ENCODE results near the gene FAM83D. TPM values are rescaled to one million over a fixed set of nuclear protein-coding genes. Genes with fewer than 3 reads are reported as not detected.

FAM83D gene
- total and polyA plus RNA-seq, 2 of the 8 experiments (the other 6 are each of a cell fraction or from before 2014, with no cell fraction given), result 60.9 to 62.6 TPM

DNA sequence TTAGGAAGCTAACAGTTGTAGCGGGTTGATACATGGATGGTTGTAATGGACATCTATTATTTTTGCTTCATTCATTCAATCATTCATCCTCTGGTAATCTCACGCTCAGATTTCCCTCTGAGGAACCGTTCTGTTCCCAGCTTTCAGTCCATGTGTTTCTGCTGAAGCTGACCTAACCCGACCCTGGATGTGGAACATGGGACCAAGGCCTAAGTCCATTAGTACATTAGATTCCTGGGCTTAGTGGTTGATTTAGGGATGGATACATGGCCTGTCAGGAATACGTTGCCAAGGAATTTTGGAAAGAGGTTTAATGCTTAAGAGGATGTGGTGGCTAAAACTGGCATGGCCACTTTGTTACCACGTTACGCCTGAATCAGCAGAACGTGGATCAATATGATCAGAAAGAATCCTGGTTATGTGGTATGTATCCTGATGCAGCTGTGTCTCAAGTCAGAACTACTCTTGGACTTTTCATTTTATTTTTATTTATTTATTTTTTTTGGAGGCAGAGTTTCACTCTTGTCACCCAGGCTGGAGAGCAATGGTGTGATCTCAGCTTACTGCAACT lies 31.8 kb downstream of the FAM83D start:
- H3K4me2 ChIP-seq (ENCODE audit: insufficient read depth in 1 of 2, low read depth in 2 of 2, low read length in 2 of 2), result no peak overlapping the region
- H3K79me1 ChIP-seq (ENCODE audit: low read depth, low read length), result no peaks in the 10 kb centered on the region
- no peak overlapping the region for H2AK5ac ChIP-seq (ENCODE audit: low read depth, low read length)
- no peak overlapping the region for H2AFZ ChIP-seq (ENCODE audit: low read length)
- H4K91ac ChIP-seq (replicated peaks; ENCODE audit: insufficient read length, low read length), result no peak overlapping the region
- no peak overlapping the region for H3K27ac ChIP-seq (ENCODE audit: low read depth, low read length)
- no peak overlapping the region for H3K56ac ChIP-seq (replicated peaks; ENCODE audit: insufficient read length, low read depth, low read length)
- FAIRE-seq (no peak), DNase-seq (ENCODE audit: low read depth in 1 of 2, low spot score in 2 of 2) (no peak)
- no peak overlapping the region for H3K9ac ChIP-seq (replicated peaks in 1 of 4; ENCODE audit: extremely low read depth in 1 of 4, low read depth in 3 of 4, low read length in 3 of 4)
- H4K5ac ChIP-seq (ENCODE audit: insufficient read length, low read depth, low read length), result no peak overlapping the region
- H2BK12ac ChIP-seq (ENCODE audit: low read depth, low read length), result no peak overlapping the region
- H2BK20ac ChIP-seq (ENCODE audit: low read length), result no peak overlapping the region
- peaks cover 0 to 4% (median 0%) of the 10 kb centered on the region in 4 experiments; a peak in 1 of 7 replicates for H3K4me1 ChIP-seq (replicated peaks in 1 of 4; ENCODE audit: control insufficient read depth in 3 of 4, insufficient read depth in 4 of 4, low read length in 3 of 4)
- H2BK5ac ChIP-seq (ENCODE audit: low read depth, low read length), result no peak overlapping the region
- CTCF ChIA-PET (ENCODE audit: partially characterized antibody), result interaction anchor here (0.6 to 1.6 kb wide), 3 partner anchors 9 to 91 kb away, joined by 3 to 5 read pairs (median 3); no protein-coding TSS in a partner anchor
- WGBS, 2 experiments (ENCODE audit: extremely low coverage in 1 of 2, insufficient coverage in 1 of 2, insufficient read length in 1 of 2, insufficient replicate concordance in 2 of 2, low coverage in 1 of 2, low lambda C conversion rate in 2 of 2, missing lambda C conversion rate in 1 of 2), result 94% methylated on average over 8 of the region's 8 CpGs; no CpG with 5 or more reads in 1 of the 2 experiments
- no peak overlapping the region for H3K18ac ChIP-seq (ENCODE audit: extremely low read depth, low read length)
- no peaks in the 10 kb centered on the region for H3K9me3 ChIP-seq (ENCODE audit: insufficient read depth in 2 of 2, low read depth in 1 of 2, low read length in 1 of 2)
- no peak overlapping the region for H2BK15ac ChIP-seq (ENCODE audit: low read length)
- TF ChIP-seq NANOG (IDR thresholded peaks at IDR 0.05; ENCODE audit: insufficient read depth, low read depth, low read length, poor library complexity, severe bottlenecking), result no peak
- TF ChIP-seq POLR2AphosphoS5 (IDR thresholded peaks at IDR 0.05; ENCODE audit: low read depth, low read length), result no peak
- TF ChIP-seq FOSL1 (IDR thresholded peaks at IDR 0.05; ENCODE audit: insufficient read depth, low read depth, low read length), result no peak
- TF ChIP-seq, protein P1, sequence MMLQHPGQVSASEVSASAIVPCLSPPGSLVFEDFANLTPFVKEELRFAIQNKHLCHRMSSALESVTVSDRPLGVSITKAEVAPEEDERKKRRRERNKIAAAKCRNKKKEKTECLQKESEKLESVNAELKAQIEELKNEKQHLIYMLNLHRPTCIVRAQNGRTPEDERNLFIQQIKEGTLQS (IDR thresholded peaks at IDR 0.05; ENCODE audit: insufficient read depth, low read depth, low read length), result no peak
- TF ChIP-seq CEBPB (IDR thresholded peaks at IDR 0.05; ENCODE audit: low read depth, low read length), result no peak
- no peak for TF ChIP-seq SIN3A (conservative IDR thresholded peaks at IDR 0.05 in 1 of 2, IDR thresholded peaks at IDR 0.05 in 1 of 2; ENCODE audit: low read depth in 1 of 2, low read length in 2 of 2)
- no peak for TF ChIP-seq POLR2A (IDR thresholded peaks at IDR 0.05; ENCODE audit: control extremely low read depth in 1 of 2, low read depth in 2 of 2, low read length in 2 of 2)
- no peak for TF ChIP-seq KDM4A (IDR thresholded peaks at IDR 0.05; ENCODE audit: low read depth, low read length, severe bottlenecking)
- no peak overlapping the region for H4K8ac ChIP-seq (ENCODE audit: extremely low read depth, insufficient read depth, low read length)
- no peaks in the 10 kb centered on the region for H3K27me3 ChIP-seq (replicated peaks in 1 of 4; ENCODE audit: control insufficient read depth in 3 of 4, extremely low read depth in 1 of 4, insufficient read depth in 3 of 4, low read length in 3 of 4)
- no peak overlapping the region for H3K14ac ChIP-seq (ENCODE audit: insufficient read length)
- H3K36me3 ChIP-seq (ENCODE audit: control insufficient read depth in 2 of 4, insufficient read depth in 4 of 4, low read length in 3 of 4), result peaks cover 0 to 10% (median 0%) of the 10 kb centered on the region in 4 experiments; a peak in 3 of 8 replicates
- H3K79me2 ChIP-seq (ENCODE audit: control insufficient read depth in 1 of 2, insufficient read depth in 2 of 2, low read length in 2 of 2), result peaks cover 4 to 11% of the 10 kb centered on the region in 2 experiments; a peak in 3 of 4 replicates
- no peak overlapping the region for H3K4ac ChIP-seq (replicated peaks; ENCODE audit: insufficient read length, low read depth, low read length)
- no peak overlapping the region for H3K4me3 ChIP-seq (ENCODE audit: extremely low read depth in 1 of 4, insufficient read depth in 2 of 4, low read depth in 3 of 4, low read length in 4 of 4)
- no peaks in the 10 kb centered on the region for H4K20me1 ChIP-seq (replicated peaks in 1 of 2; ENCODE audit: control insufficient read depth in 1 of 2, insufficient read depth in 2 of 2, low read length in 2 of 2)
- POLR2A ChIA-PET (ENCODE audit: partially characterized antibody), result interaction anchor here (1.0 to 1.6 kb wide), 3 partner anchors 29 to 32 kb away, joined by 3 to 4 read pairs (median 4); partner anchors contain the start of gene FAM83D
- H3K23me2 ChIP-seq (ENCODE audit: low read depth, low read length), result peaks cover 4% of the 10 kb centered on the region
- no peak overlapping the region for H3K23ac ChIP-seq (ENCODE audit: insufficient read length)
- H2BK120ac ChIP-seq (replicated peaks; ENCODE audit: low read depth, low read length), result no peak overlapping the region
